ENCODE results near the gene CYP8B1. TPM values are rescaled to one million over a fixed set of nuclear protein-coding genes. Genes with fewer than 3 reads are reported as not detected.

Gene CYP8B1
- total RNA-seq = not detected

GRCh38 chr3:42875325-42876151 lies at the start of gene CYP8B1:
CYP8B1 (minus strand) TSS chr3:42875879; CDS start chr3:42875816, 63 bp downstream.
- Mint-ChIP-seq H3K4me3 (no peak within 1 kb of the TSS), H3K27ac (no peak within 1 kb of the TSS), H3K4me1 (peaks cover 6% of the 10 kb centered on the region), H3K9me3 (no peaks in the 10 kb centered on the region), H3K36me3 (no peaks in the 10 kb centered on the region), H3K27me3 (peaks cover 19% of the 10 kb centered on the region)
- DNase-seq = no peak
- no peak for ATAC-seq (ENCODE audit: low read depth)
- POLR2A ChIA-PET = no interaction called here

- peaks cover 7% of the 10 kb centered on the region for H3K36me3 Mint-ChIP-seq
- peaks cover 6% of the 10 kb centered on the region for H3K4me1 Mint-ChIP-seq
- no peak overlapping the region for H3K4me3 Mint-ChIP-seq
- no peak overlapping the region for H3K27ac Mint-ChIP-seq
- DNase-seq (no peak), ATAC-seq (ENCODE audit: low read depth) (no peak)
- POLR2A ChIA-PET = no interaction called here
- no peaks in the 10 kb centered on the region for H3K27me3 Mint-ChIP-seq
- peaks cover 13% of the 10 kb centered on the region for H3K9me3 Mint-ChIP-seq
Measured at GRCh38 chr3:42923606-42924005, 47.9 kb upstream of the CYP8B1 start.

- ATAC-seq (ENCODE audit: low read depth) (no peak), DNase-seq (no peak)
- Mint-ChIP-seq H3K27ac (no peak overlapping the region), H3K4me3 (no peak overlapping the region), H3K27me3 (no peaks in the 10 kb centered on the region), H3K36me3 (peaks cover 31% of the 10 kb centered on the region), H3K9me3 (peaks cover 38% of the 10 kb centered on the region), H3K4me1 (no peaks in the 10 kb centered on the region)
- POLR2A ChIA-PET = interaction anchor here (0.5 kb wide), 1 partner anchor 99 kb away, joined by 3 read pairs; no protein-coding TSS in a partner anchor
Measured at GRCh38 chr3:42914771-42915515, 39.3 kb upstream of the CYP8B1 start.

- Mint-ChIP-seq H3K9me3 (peaks cover 31% of the 10 kb centered on the region), H3K27ac (no peak overlapping the region), H3K27me3 (peaks cover 12% of the 10 kb centered on the region), H3K36me3 (peaks cover 39% of the 10 kb centered on the region), H3K4me3 (no peak overlapping the region), H3K4me1 (peaks cover 7% of the 10 kb centered on the region)
- POLR2A ChIA-PET = no interaction called here
- DNase-seq = no peak
- no peak for ATAC-seq (ENCODE audit: low read depth)
Measured at GRCh38 chr3:42911551-42911950, 35.9 kb upstream of the CYP8B1 start.

- peaks cover 30% of the 10 kb centered on the region for H3K27me3 Mint-ChIP-seq
- H3K9me3 Mint-ChIP-seq = peaks cover 17% of the 10 kb centered on the region
- peaks cover 28% of the 10 kb centered on the region for H3K36me3 Mint-ChIP-seq
- POLR2A ChIA-PET = no interaction called here
- no peak overlapping the region for H3K27ac Mint-ChIP-seq
- peaks cover 11% of the 10 kb centered on the region for H3K4me1 Mint-ChIP-seq
- H3K4me3 Mint-ChIP-seq = no peak overlapping the region
- ATAC-seq (ENCODE audit: low read depth) (no peak), DNase-seq (no peak)
Measured at GRCh38 chr3:42908675-42909074, 33.0 kb upstream of the CYP8B1 start.

GRCh38 chr3:42906848-42907183 lies 31.1 kb upstream of the CYP8B1 start:
- H3K27me3 Mint-ChIP-seq = peaks cover 40% of the 10 kb centered on the region
- peaks cover 11% of the 10 kb centered on the region for H3K4me1 Mint-ChIP-seq
- H3K9me3 Mint-ChIP-seq = peaks cover 16% of the 10 kb centered on the region
- no peak overlapping the region for H3K27ac Mint-ChIP-seq
- peak overlapping the region; percentile 73 for H3K4me3 Mint-ChIP-seq
- H3K36me3 Mint-ChIP-seq = peaks cover 20% of the 10 kb centered on the region
- DNase-seq = no peak
- POLR2A ChIA-PET = interaction anchor here (0.6 kb wide), 1 partner anchor 135 kb away, joined by 4 read pairs; no protein-coding TSS in a partner anchor
- no peak for ATAC-seq (ENCODE audit: low read depth)

DNA sequence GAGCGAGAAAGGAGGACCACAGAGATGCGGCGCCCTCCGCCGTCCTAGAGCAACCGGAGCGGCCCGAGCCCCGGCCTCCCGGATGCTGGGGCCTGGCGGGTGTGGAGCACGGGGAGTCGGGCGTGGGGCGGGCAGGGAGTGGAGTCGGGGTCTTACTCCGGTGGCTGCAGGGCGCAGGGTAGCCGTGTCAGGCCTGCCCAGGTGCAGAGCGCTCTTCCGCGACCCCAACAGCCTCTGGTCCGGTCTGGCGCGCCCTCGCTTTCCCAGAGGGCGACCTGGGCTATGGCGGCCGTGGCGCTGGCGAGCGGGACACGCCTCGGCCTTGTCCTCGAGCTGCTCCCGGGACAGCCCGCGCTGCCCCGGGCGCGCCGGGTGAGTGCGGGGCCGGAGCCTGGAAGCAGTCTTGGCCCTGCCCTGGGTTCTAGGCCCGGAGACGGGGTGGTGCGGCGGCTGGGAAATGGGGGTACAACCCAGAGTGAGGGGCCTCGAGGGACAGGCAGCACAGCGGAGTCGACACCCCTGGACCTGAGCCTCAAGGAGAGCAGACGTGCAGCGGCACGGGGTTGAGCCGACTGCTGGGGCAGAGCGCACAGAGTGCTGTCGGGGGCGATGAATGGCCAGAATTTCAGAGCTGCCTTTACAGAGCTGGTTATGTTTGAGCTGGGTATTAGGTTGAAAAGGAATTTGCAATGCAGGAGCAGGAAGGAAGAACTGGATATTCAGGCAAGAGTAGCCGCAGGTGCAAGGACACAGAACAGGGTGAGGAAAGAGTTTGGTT lies 30.6 kb upstream of the CYP8B1 start, which contains the start of gene ZNF662:
ZNF662 (plus strand) TSS at position 73 of the 778 bp plus-strand sequence. CDS start 1,973 bp downstream, outside the sequence.
- H3K4me1 Mint-ChIP-seq = peaks cover 11% of the 10 kb centered on the region
- DNase-seq = peak; percentile 59
- POLR2A ChIA-PET = no interaction called here
- H3K27ac Mint-ChIP-seq = peak within 1 kb of the TSS; percentile 25
- H3K27me3 Mint-ChIP-seq = peaks cover 40% of the 10 kb centered on the region
- H3K36me3 Mint-ChIP-seq = peaks cover 20% of the 10 kb centered on the region
- peak within 1 kb of the TSS; percentile 73 for H3K4me3 Mint-ChIP-seq
- peak; percentile 83 for ATAC-seq (ENCODE audit: low read depth)
- peaks cover 16% of the 10 kb centered on the region for H3K9me3 Mint-ChIP-seq

GRCh38 chr3:42905740-42906069 lies 30.0 kb upstream of the CYP8B1 start:
- DNase-seq (no peak), ATAC-seq (ENCODE audit: low read depth) (peak; percentile 25)
- peaks cover 41% of the 10 kb centered on the region for H3K27me3 Mint-ChIP-seq
- H3K9me3 Mint-ChIP-seq = peaks cover 17% of the 10 kb centered on the region
- peak overlapping the region; percentile 73 for H3K4me3 Mint-ChIP-seq
- H3K36me3 Mint-ChIP-seq = peaks cover 20% of the 10 kb centered on the region
- POLR2A ChIA-PET = no interaction called here
- H3K27ac Mint-ChIP-seq = peak overlapping the region; percentile 25
- H3K4me1 Mint-ChIP-seq = peaks cover 11% of the 10 kb centered on the region

- peaks cover 12% of the 10 kb centered on the region for H3K4me1 Mint-ChIP-seq
- H3K9me3 Mint-ChIP-seq = peaks cover 16% of the 10 kb centered on the region
- H3K4me3 Mint-ChIP-seq = no peak overlapping the region
- peaks cover 20% of the 10 kb centered on the region for H3K36me3 Mint-ChIP-seq
- H3K27me3 Mint-ChIP-seq = peaks cover 41% of the 10 kb centered on the region
- no peak overlapping the region for H3K27ac Mint-ChIP-seq
- DNase-seq (no peak), ATAC-seq (ENCODE audit: low read depth) (no peak)
- POLR2A ChIA-PET = no interaction called here
Measured at GRCh38 chr3:42904076-42904475, 28.4 kb upstream of the CYP8B1 start.

GRCh38 chr3:42902257-42902656 lies 26.6 kb upstream of the CYP8B1 start:
- H3K9me3 Mint-ChIP-seq = peaks cover 16% of the 10 kb centered on the region
- peaks cover 12% of the 10 kb centered on the region for H3K4me1 Mint-ChIP-seq
- H3K27ac Mint-ChIP-seq = no peak overlapping the region
- H3K4me3 Mint-ChIP-seq = no peak overlapping the region
- ATAC-seq (ENCODE audit: low read depth) (no peak), DNase-seq (no peak)
- H3K27me3 Mint-ChIP-seq = peaks cover 37% of the 10 kb centered on the region
- peaks cover 16% of the 10 kb centered on the region for H3K36me3 Mint-ChIP-seq
- POLR2A ChIA-PET = no interaction called here

GRCh38 chr3:42901073-42901415 lies 25.4 kb upstream of the CYP8B1 start:
- DNase-seq (no peak), ATAC-seq (ENCODE audit: low read depth) (no peak)
- no peak overlapping the region for H3K4me3 Mint-ChIP-seq
- no peak overlapping the region for H3K27ac Mint-ChIP-seq
- peaks cover 16% of the 10 kb centered on the region for H3K9me3 Mint-ChIP-seq
- POLR2A ChIA-PET = no interaction called here
- H3K27me3 Mint-ChIP-seq = peaks cover 30% of the 10 kb centered on the region
- peaks cover 4% of the 10 kb centered on the region for H3K4me1 Mint-ChIP-seq
- peaks cover 9% of the 10 kb centered on the region for H3K36me3 Mint-ChIP-seq

- H3K27ac Mint-ChIP-seq = no peak overlapping the region
- DNase-seq = no peak
- H3K36me3 Mint-ChIP-seq = peaks cover 6% of the 10 kb centered on the region
- H3K27me3 Mint-ChIP-seq = peaks cover 28% of the 10 kb centered on the region
- H3K9me3 Mint-ChIP-seq = peaks cover 16% of the 10 kb centered on the region
- peaks cover 1% of the 10 kb centered on the region for H3K4me1 Mint-ChIP-seq
- H3K4me3 Mint-ChIP-seq = no peak overlapping the region
- POLR2A ChIA-PET = no interaction called here
- no peak for ATAC-seq (ENCODE audit: low read depth)
Measured at GRCh38 chr3:42900226-42901072, 24.8 kb upstream of the CYP8B1 start.
